ENCODE data around the gene SORCS2.

The SORCS2 gene

DNA sequence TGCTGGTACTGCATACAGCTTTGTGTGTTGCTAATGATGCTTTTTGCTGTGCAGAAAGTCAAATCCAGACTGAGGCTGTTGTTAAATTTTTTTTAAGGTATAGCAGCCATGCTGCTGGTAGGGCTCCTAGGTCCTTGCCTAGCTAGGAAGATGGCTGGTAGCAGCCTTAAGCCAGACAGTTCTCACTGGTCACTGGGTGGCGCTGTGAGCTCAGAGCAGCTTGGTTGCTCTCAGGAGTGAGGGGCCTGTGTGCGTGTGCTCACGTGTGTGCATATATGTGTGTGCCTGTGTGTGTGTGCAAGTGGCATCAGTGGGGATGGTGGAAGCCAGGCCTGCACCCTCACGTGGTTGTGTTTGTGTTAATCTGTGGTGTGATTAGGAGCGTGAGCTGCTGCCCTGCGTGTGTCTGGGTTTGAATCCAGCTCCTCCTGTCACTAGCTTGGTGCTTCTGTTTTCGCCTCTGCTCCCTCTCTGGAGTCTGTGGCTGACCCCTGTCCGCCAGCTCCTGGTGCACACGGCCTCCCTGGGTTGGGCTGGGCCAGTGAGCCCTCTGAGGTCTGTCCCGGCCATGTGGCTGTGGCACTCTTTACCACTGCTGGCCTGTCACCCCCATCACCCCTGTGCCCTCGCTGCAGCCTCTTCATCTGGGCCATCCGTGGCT is 46.1 kb downstream of the SORCS2 start:
- no peak for DNase-seq (ENCODE audit: low spot score)
- in situ Hi-C loops (cut with MboI; ENCODE audit: low sequenced_read_pairs, unreplicated experiment), result no loop called here
- TF ChIP-seq, protein P1, sequence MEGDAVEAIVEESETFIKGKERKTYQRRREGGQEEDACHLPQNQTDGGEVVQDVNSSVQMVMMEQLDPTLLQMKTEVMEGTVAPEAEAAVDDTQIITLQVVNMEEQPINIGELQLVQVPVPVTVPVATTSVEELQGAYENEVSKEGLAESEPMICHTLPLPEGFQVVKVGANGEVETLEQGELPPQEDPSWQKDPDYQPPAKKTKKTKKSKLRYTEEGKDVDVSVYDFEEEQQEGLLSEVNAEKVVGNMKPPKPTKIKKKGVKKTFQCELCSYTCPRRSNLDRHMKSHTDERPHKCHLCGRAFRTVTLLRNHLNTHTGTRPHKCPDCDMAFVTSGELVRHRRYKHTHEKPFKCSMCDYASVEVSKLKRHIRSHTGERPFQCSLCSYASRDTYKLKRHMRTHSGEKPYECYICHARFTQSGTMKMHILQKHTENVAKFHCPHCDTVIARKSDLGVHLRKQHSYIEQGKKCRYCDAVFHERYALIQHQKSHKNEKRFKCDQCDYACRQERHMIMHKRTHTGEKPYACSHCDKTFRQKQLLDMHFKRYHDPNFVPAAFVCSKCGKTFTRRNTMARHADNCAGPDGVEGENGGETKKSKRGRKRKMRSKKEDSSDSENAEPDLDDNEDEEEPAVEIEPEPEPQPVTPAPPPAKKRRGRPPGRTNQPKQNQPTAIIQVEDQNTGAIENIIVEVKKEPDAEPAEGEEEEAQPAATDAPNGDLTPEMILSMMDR (IDR thresholded peaks at IDR 0.05; ENCODE audit: borderline replicate concordance, control extremely low read depth, extremely low read depth, insufficient read depth, missing control alignments), result no peak

DNA sequence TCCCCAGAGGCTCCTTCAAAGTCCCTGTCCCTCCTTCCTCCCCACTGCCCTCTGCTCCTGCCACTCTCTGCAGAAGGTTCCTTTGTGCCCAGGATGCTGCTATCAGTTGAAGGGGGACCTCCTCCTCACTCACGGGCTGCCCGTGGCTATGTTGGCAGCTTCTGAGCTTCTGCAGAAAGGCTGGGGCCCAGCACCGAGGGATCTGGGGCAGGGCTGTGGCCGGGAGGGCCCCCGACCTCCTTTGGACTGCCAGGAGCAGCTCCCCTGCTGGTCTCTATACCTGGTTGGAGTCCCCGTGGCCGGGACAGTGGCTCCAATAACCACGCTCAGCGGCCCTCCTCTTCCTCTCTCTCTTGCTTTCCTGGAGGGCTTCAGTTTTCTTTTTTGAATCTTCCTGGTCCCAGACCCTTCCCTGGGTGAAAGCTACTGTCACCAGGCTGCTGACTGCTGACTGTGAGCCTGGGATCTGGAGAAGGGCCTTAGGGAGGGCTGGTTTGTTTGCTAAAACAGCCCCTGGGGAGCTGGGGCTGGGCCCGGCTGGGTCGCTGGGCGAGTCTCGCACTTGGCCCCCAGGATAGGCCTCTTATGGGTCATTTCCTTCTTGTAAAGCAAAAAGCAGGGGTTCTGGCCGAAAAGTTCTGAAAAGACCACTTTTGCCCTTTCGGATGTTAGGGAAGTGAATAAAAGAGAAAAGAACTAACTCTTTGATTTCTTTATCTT is 46.9 kb downstream of the SORCS2 start:
- in situ Hi-C loops (cut with MboI; ENCODE audit: low sequenced_read_pairs, unreplicated experiment), result no loop called here
- no peak for DNase-seq (ENCODE audit: low spot score)
- TF ChIP-seq, protein P1 (IDR thresholded peaks at IDR 0.05; ENCODE audit: borderline replicate concordance, control extremely low read depth, extremely low read depth, insufficient read depth, missing control alignments), result no peak

DNA sequence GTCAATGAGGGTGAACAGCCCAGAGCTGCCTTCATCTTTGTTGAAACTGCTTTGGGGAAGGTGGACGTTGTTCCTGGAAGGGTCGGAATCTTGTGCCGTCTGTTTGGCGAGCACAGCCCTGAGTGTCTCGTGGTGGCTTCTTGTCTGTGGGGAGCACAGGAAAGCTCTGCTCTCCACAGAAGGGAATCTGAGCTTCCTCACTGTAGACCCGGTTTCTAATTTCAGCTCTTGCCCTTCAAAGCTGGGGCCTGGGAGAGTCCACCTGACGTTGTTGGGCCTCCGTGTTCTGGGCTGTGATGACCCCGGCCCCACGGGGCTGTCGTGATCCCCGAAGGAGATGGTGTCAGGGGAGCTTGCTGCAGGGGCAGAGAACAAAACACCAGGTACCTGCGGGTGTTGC is 47.5 kb downstream of the SORCS2 start:
- no peak for DNase-seq (ENCODE audit: low spot score)
- in situ Hi-C loops (cut with MboI; ENCODE audit: low sequenced_read_pairs, unreplicated experiment), result no loop called here
- TF ChIP-seq, protein P1 (IDR thresholded peaks at IDR 0.05; ENCODE audit: borderline replicate concordance, control extremely low read depth, extremely low read depth, insufficient read depth, missing control alignments), result no peak

DNA sequence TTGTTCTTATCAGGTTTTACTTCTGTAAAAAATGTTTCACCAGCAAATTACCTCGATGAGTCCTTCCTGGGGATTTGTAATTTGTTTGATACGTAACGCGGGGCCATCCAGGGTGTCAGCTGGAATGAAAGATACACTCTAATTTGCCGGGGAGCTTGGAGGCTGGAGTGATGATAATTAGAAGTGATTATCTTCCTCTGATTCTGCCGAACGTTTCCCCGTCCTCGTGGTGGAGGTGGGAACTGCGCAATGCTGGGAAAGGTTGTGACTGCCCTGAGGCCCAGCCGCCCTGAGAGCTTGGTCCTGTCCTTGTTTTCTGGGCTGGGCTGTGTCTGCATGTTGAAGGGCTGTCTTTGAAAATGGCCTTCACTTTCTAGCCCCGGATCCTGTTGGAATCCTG is 48.0 kb downstream of the SORCS2 start:
- no peak for DNase-seq (ENCODE audit: low spot score)
- TF ChIP-seq, protein P1 (IDR thresholded peaks at IDR 0.05; ENCODE audit: borderline replicate concordance, control extremely low read depth, extremely low read depth, insufficient read depth, missing control alignments), result no peak
- in situ Hi-C loops (cut with MboI; ENCODE audit: low sequenced_read_pairs, unreplicated experiment), result no loop called here

DNA sequence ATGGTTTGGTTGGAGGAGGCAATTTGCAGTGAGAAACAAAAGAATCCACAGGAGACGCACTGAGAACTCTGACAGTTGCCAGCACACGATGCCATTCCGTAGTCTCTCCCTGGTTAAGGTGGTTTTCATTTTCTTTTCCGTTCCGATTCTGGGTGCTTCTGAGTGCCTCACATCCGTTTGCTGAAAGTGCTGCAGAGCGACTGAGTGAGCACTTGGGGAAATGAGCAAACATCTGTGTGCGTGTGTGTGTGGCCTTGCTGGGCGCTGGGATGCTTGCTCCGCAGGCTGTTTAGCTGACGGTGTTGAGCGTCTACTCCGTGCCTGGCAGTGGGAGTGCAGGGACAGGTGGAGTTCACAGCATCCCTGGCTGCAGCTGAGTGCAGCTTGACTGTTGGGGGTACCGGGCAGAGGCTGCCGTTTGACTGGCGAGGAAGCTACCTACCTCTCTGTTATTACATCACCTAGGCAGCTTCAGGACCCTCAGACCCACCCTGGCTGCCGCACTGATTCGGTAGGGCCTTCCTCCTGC is 49.3 kb downstream of the SORCS2 start:
- in situ Hi-C loops (cut with MboI; ENCODE audit: low sequenced_read_pairs, unreplicated experiment), result no loop called here
- no peak for DNase-seq (ENCODE audit: low spot score)
- TF ChIP-seq, protein P1 (IDR thresholded peaks at IDR 0.05; ENCODE audit: borderline replicate concordance, control extremely low read depth, extremely low read depth, insufficient read depth, missing control alignments), result no peak

DNA sequence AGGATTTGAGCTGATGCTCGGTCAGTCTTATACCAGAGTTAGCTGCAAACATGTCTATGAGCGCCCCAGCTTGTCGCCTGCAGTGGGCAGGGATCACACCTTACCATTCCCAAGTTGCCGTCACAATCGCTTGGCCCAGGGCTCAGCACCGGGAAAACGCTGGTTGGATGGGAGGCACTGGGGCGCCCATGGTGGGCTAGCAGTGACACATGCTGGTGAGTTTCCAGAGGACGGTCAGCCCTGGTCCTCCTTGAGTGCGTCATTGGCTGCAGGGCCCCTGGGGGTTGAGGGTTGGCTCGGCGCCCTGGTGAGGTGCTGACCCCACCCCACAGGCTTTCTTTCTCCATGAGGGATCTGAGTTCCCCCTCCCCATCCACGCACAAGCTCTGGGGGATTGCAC is 50.4 kb downstream of the SORCS2 start:
- in situ Hi-C loops (cut with MboI; ENCODE audit: low sequenced_read_pairs, unreplicated experiment), result no loop called here
- no peak for DNase-seq (ENCODE audit: low spot score)
- TF ChIP-seq, protein P1 (IDR thresholded peaks at IDR 0.05; ENCODE audit: borderline replicate concordance, control extremely low read depth, extremely low read depth, insufficient read depth, missing control alignments), result no peak

Measured in GM13976 (cell line).